Measurements from ENCODE around the gene SREK1IP1.

SREK1IP1 gene

GRCh38 chr5:64786372-64786771 is 17.9 kb upstream of the SREK1IP1 start:
- no peak for DNase-seq (ENCODE audit: low read depth)
- no peak overlapping the region for H3K4me3 ChIP-seq (replicated peaks; ENCODE audit: low read depth, low read length)
- no peak for TF ChIP-seq CTCF (IDR thresholded peaks at IDR 0.05; ENCODE audit: low read length, missing control alignments)

GRCh38 chr5:64784451-64785025 is 16.0 kb upstream of the SREK1IP1 start:
- H3K4me3 ChIP-seq (replicated peaks; ENCODE audit: low read depth, low read length): no peak overlapping the region
- DNase-seq (ENCODE audit: low read depth): peak; percentile 93
- peak; percentile 82 for TF ChIP-seq CTCF (IDR thresholded peaks at IDR 0.05; ENCODE audit: low read length, missing control alignments)

GRCh38 chr5:64775291-64775690 is 6.8 kb upstream of the SREK1IP1 start:
- H3K4me3 ChIP-seq (replicated peaks; ENCODE audit: low read depth, low read length): no peak overlapping the region
- no peak for TF ChIP-seq CTCF (IDR thresholded peaks at IDR 0.05; ENCODE audit: low read length, missing control alignments)
- DNase-seq (ENCODE audit: low read depth): no peak

- no peak for DNase-seq (ENCODE audit: low read depth)
- no peak for TF ChIP-seq CTCF (IDR thresholded peaks at IDR 0.05; ENCODE audit: low read length, missing control alignments)
- H3K4me3 ChIP-seq (replicated peaks; ENCODE audit: low read depth, low read length): no peak overlapping the region
Observed at GRCh38 chr5:64773533-64773932, 5.0 kb upstream of the SREK1IP1 start.

DNA sequence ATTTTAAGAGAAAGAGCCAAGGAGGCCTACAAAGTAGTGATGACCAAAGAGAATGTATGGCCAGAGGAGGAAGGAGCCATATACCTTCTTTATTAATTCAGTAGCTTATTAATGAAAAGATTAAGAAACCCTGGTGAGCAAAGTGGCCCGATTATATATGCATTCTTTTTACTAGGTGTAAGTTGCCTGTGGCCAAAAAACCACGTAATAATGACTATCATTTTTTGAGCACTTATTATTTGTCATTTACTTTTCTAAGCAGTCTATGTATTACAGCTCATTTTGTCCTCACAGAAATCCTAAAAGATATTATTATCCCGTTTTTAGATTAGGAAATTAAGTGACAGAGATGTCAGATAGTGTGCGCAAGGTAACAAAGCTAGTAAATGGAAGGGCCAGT is 3.2 kb upstream of the SREK1IP1 start:
- no peak for DNase-seq (ENCODE audit: low read depth)
- no peak overlapping the region for H3K4me3 ChIP-seq (replicated peaks; ENCODE audit: low read depth, low read length)
- TF ChIP-seq CTCF (IDR thresholded peaks at IDR 0.05; ENCODE audit: low read length, missing control alignments): no peak

DNA sequence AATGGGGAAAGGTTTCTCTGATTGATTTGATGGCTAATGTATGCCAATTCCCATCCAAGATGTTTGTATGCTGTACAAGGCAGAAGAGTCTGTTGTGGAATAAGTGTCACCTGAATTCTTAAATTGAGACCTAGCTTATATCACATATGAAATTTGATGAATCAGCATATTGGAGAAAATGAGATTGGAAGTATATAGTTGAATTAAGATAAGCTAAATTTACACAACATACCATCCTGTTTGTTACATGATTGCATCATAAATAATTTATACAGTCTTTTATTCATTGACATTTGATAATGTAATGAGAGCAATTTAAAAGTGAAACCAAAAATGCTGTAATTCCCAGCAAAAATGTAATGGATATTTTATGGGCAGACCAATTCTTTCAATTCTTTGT is 1.4 kb upstream of the SREK1IP1 start:
- H3K4me3 ChIP-seq (replicated peaks; ENCODE audit: low read depth, low read length): peak overlapping the region; percentile 75
- DNase-seq (ENCODE audit: low read depth): no peak
- no peak for TF ChIP-seq CTCF (IDR thresholded peaks at IDR 0.05; ENCODE audit: low read length, missing control alignments)

- TF ChIP-seq CTCF (IDR thresholded peaks at IDR 0.05; ENCODE audit: low read length, missing control alignments): no peak
- H3K4me3 ChIP-seq (replicated peaks; ENCODE audit: low read depth, low read length): peak overlapping the region; percentile 75
- DNase-seq (ENCODE audit: low read depth): peak; percentile 22
Observed at GRCh38 chr5:64767959-64768357, 533 bp downstream of the SREK1IP1 start.

Data from fibroblast of pulmonary artery (primary cell).